Liver (tissue), 3 donors: Measurements from ENCODE around the gene NDC80.
A peak's percentile ranks its signal among the peaks of the same experiment; 100 is the strongest.
"Not testable (repeated sequence)": the region's sequence is repeated elsewhere in the genome, so short reads cannot be mapped to it uniquely, and the experiment has no call there.

Source experiments
- EGR1 ChIP-seq, 2 donors: IDR thresholded peaks; 2 replicates each; pipeline ENCODE4 v1.6.1; 2016 to 2018; ENCODE audit warnings: antibody characterized with exemption in 2 of 2, low read depth in 2 of 2
- HNF4A ChIP-seq, 2 donors: conservative IDR thresholded peaks; 2 replicates each; pipeline ENCODE4 v1.6.1; 2016; ENCODE audit warnings: antibody characterized with exemption in 2 of 2, mild to moderate bottlenecking in 2 of 2
- JUND ChIP-seq, 2 donors: IDR thresholded peaks; 2 replicates each; pipeline ENCODE4 v1.6.1; 2016; ENCODE audit warnings: antibody characterized with exemption in 2 of 2
- RAD21 ChIP-seq, 2 donors: IDR thresholded peaks; 2 replicates each; pipeline ENCODE4 v1.6.1; 2016; ENCODE audit warnings: antibody characterized with exemption in 2 of 2, mild to moderate bottlenecking in 2 of 2
- SP1 ChIP-seq: IDR thresholded peaks from 2 replicates; pipeline ENCODE4 v1.6.1; 2018; ENCODE audit warnings: antibody characterized with exemption, mild to moderate bottlenecking
- TAF1 ChIP-seq: conservative IDR thresholded peaks from 2 replicates; pipeline ENCODE4 v1.6.1; 2016; ENCODE audit warnings: antibody characterized with exemption, mild to moderate bottlenecking
- YY1 ChIP-seq: IDR thresholded peaks from 2 replicates; pipeline ENCODE4 v1.6.1; 2016; ENCODE audit warnings: antibody characterized with exemption, mild to moderate bottlenecking
- TF ChIP-seq, protein P1 (sequence below): fragments of 150-350 bp; IDR thresholded peaks from 2 replicates; pipeline ENCODE4 v1.5.1; 2017; ENCODE audit warnings: improper control_type of control experiment, low read depth, low read length; ENCODE audit not compliant: missing input control
- TF ChIP-seq, protein P2 (sequence below): IDR thresholded peaks from 2 replicates; pipeline ENCODE4 v1.6.1; 2016; ENCODE audit warnings: antibody characterized with exemption
- TF ChIP-seq, protein P3 (sequence below): IDR thresholded peaks from 2 replicates; pipeline ENCODE4 v1.6.1; 2016; ENCODE audit warnings: antibody characterized with exemption
- TF ChIP-seq, protein P4 (sequence below): IDR thresholded peaks from 2 replicates; pipeline ENCODE4 v1.6.1; 2016; ENCODE audit warnings: antibody characterized with exemption, mild to moderate bottlenecking
- donor health status: healthy.
- donor health status: healthy.

DNA sequence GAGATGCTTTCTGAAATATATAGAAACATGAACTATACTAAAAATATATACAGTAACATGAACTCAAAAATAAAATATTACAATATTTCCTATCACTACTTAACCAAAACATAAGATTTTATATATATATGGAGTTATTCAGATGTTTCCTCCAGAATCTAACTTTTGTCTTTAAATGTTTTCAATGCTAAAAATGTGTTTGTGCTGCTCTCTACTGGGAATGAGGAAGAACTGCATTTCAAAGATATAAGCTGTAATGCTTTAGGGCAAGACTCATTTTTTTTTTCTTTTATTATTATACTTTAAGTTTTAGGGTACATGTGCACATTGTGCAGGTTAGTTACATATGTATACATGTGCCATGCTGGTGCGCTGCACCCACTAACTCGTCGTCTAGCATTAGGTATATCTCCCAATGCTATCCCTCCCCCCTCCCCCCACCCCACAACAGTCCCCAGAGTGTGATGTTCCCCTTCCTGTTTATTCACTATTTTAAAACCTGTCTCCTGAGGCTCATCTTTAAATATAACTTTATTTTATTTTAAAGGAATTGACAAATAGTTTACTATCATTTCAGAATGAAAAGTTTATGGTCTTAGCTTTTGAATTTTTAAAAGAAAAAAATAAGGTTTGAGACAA, 29.3 kb upstream of the NDC80 start:
- TF ChIP-seq, protein P1, sequence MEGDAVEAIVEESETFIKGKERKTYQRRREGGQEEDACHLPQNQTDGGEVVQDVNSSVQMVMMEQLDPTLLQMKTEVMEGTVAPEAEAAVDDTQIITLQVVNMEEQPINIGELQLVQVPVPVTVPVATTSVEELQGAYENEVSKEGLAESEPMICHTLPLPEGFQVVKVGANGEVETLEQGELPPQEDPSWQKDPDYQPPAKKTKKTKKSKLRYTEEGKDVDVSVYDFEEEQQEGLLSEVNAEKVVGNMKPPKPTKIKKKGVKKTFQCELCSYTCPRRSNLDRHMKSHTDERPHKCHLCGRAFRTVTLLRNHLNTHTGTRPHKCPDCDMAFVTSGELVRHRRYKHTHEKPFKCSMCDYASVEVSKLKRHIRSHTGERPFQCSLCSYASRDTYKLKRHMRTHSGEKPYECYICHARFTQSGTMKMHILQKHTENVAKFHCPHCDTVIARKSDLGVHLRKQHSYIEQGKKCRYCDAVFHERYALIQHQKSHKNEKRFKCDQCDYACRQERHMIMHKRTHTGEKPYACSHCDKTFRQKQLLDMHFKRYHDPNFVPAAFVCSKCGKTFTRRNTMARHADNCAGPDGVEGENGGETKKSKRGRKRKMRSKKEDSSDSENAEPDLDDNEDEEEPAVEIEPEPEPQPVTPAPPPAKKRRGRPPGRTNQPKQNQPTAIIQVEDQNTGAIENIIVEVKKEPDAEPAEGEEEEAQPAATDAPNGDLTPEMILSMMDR = peak; percentile 62
- peak; percentile 76 to 77 for TF ChIP-seq RAD21 (IDR thresholded peaks at IDR 0.05)
- not testable (repeated sequence) for TF ChIP-seq HNF4A (conservative IDR thresholded peaks at IDR 0.05); EGR1 (IDR thresholded peaks at IDR 0.05; ENCODE audit: low read depth in 2 of 2); SP1; YY1; TAF1; JUND (IDR thresholded peaks at IDR 0.05)
- TF ChIP-seq, protein P2, sequence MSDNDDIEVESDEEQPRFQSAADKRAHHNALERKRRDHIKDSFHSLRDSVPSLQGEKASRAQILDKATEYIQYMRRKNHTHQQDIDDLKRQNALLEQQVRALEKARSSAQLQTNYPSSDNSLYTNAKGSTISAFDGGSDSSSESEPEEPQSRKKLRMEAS = not testable (repeated sequence)
- TF ChIP-seq, protein P3, sequence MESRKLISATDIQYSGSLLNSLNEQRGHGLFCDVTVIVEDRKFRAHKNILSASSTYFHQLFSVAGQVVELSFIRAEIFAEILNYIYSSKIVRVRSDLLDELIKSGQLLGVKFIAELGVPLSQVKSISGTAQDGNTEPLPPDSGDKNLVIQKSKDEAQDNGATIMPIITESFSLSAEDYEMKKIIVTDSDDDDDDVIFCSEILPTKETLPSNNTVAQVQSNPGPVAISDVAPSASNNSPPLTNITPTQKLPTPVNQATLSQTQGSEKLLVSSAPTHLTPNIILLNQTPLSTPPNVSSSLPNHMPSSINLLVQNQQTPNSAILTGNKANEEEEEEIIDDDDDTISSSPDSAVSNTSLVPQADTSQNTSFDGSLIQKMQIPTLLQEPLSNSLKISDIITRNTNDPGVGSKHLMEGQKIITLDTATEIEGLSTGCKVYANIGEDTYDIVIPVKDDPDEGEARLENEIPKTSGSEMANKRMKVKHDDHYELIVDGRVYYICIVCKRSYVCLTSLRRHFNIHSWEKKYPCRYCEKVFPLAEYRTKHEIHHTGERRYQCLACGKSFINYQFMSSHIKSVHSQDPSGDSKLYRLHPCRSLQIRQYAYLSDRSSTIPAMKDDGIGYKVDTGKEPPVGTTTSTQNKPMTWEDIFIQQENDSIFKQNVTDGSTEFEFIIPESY = not testable (repeated sequence)
- TF ChIP-seq, protein P4, sequence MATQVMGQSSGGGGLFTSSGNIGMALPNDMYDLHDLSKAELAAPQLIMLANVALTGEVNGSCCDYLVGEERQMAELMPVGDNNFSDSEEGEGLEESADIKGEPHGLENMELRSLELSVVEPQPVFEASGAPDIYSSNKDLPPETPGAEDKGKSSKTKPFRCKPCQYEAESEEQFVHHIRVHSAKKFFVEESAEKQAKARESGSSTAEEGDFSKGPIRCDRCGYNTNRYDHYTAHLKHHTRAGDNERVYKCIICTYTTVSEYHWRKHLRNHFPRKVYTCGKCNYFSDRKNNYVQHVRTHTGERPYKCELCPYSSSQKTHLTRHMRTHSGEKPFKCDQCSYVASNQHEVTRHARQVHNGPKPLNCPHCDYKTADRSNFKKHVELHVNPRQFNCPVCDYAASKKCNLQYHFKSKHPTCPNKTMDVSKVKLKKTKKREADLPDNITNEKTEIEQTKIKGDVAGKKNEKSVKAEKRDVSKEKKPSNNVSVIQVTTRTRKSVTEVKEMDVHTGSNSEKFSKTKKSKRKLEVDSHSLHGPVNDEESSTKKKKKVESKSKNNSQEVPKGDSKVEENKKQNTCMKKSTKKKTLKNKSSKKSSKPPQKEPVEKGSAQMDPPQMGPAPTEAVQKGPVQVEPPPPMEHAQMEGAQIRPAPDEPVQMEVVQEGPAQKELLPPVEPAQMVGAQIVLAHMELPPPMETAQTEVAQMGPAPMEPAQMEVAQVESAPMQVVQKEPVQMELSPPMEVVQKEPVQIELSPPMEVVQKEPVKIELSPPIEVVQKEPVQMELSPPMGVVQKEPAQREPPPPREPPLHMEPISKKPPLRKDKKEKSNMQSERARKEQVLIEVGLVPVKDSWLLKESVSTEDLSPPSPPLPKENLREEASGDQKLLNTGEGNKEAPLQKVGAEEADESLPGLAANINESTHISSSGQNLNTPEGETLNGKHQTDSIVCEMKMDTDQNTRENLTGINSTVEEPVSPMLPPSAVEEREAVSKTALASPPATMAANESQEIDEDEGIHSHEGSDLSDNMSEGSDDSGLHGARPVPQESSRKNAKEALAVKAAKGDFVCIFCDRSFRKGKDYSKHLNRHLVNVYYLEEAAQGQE = not testable (repeated sequence)
